Activated CD8-positive, alpha-beta T cell treated with anti-CD3 and anti-CD28 coated beads for 36 hours (primary cell): ENCODE measurements around the gene EXOSC7. TPM values are rescaled to one million over a fixed set of nuclear protein-coding genes. Genes with fewer than 3 reads are reported as not detected.
"Not testable (repeated sequence)": the region's sequence is repeated elsewhere in the genome, so short reads cannot be mapped to it uniquely, and the experiment has no call there.

ENCODE experiments used
- ATAC-seq: fragments of 200-7000 bp; cut with Tn5 transposase; one replicate; pipeline ENCODE4 v1.10.0; 2021; ENCODE audit warnings: mild to moderate bottlenecking, moderate library complexity
- CTCF ChIA-PET: fragments of 350-600 bp; sonication (Branson Sonifier 250); formaldehyde crosslinking; loops from one replicate; lab custom pipeline; 2021; ENCODE audit warnings: antibody characterized with exemption; lab: Charles Lee
- POLR2A ChIA-PET: fragments of 350-600 bp; sonication (Branson Sonifier 250); formaldehyde crosslinking; loops from one replicate; lab custom pipeline; 2021; ENCODE audit warnings: antibody characterized with exemption; lab: Charles Lee
- DNase-seq: peaks from one replicate; pipeline ENCODE4 v3.0.0-alpha.2; 2020
- H3K27ac Mint-ChIP-seq: one replicate; pipeline ENCODE4 v1.8.0; 2021; ENCODE audit warnings: mild to moderate bottlenecking, mixed read lengths
- H3K27me3 Mint-ChIP-seq: one replicate; pipeline ENCODE4 v1.8.0; 2021; ENCODE audit warnings: mixed read lengths
- H3K36me3 Mint-ChIP-seq: one replicate; pipeline ENCODE4 v1.8.0; 2021; ENCODE audit warnings: low read depth, mixed read lengths
- H3K4me1 Mint-ChIP-seq: one replicate; pipeline ENCODE4 v1.8.0; 2021; ENCODE audit warnings: low read depth, mixed read lengths
- H3K4me3 Mint-ChIP-seq: one replicate; pipeline ENCODE4 v1.8.0; 2021; ENCODE audit warnings: mild to moderate bottlenecking, moderate library complexity, mixed read lengths
- H3K9me3 Mint-ChIP-seq: one replicate; pipeline ENCODE4 v1.8.0; 2021; ENCODE audit warnings: mixed read lengths
- intact Hi-C: fragments of 100-400 bp; cut with micrococcal nuclease; formaldehyde crosslinking; loops from one replicate; pipeline ENCODE4 v1.10.0; 2022
- total RNA-seq, 2 experiments: library from RNA; stranded (reverse); gene quantifications; one replicate each; pipeline ENCODE4 v1.2.3, GENCODE V29; 2021
- TF ChIP-seq, protein P1 (sequence below): fragments of 200-600 bp; IDR thresholded peaks from one replicate; pipeline ENCODE4 v1.8.0; 2022; ENCODE audit warnings: antibody characterized with exemption, mild to moderate bottlenecking

The EXOSC7 gene
- total RNA-seq, 2 experiments from 2014 or later, result 79.8 to 80.7 TPM

DNA sequence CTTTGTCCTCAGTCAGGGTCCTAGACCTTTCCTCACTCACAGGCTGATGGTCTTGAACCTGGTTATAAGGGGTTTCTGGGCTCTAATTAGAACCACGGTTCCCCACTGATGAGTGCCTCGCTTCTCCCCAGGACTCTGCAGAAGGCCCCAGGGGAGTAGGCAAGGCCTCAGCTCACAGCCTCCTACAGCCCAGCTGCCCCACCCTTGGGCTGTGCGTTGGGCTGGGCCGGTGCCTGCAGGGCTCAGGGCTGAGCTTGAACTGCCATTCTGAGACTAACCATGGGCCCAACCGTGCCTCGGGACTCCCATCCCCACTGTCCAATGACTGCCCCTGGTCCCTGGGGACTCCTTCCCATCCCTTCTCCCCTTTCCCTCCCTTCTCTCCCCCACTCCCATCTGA, 75.6 kb downstream of the EXOSC7 start:
- H3K9me3 Mint-ChIP-seq, result no peaks in the 10 kb centered on the region
- DNase-seq (no peak), ATAC-seq (no peak)
- intact Hi-C loops, result no loop called here
- peaks cover 16% of the 10 kb centered on the region for H3K27me3 Mint-ChIP-seq
- H3K4me3 Mint-ChIP-seq, result no peak overlapping the region
- H3K36me3 Mint-ChIP-seq, result no peaks in the 10 kb centered on the region
- peaks cover 6% of the 10 kb centered on the region for H3K4me1 Mint-ChIP-seq
- CTCF ChIA-PET, result interaction anchor here (1.3 kb wide), 1 partner anchor 13 kb away, joined by 4 read pairs; no protein-coding TSS in a partner anchor
- H3K27ac Mint-ChIP-seq, result no peak overlapping the region
- TF ChIP-seq, protein P1, sequence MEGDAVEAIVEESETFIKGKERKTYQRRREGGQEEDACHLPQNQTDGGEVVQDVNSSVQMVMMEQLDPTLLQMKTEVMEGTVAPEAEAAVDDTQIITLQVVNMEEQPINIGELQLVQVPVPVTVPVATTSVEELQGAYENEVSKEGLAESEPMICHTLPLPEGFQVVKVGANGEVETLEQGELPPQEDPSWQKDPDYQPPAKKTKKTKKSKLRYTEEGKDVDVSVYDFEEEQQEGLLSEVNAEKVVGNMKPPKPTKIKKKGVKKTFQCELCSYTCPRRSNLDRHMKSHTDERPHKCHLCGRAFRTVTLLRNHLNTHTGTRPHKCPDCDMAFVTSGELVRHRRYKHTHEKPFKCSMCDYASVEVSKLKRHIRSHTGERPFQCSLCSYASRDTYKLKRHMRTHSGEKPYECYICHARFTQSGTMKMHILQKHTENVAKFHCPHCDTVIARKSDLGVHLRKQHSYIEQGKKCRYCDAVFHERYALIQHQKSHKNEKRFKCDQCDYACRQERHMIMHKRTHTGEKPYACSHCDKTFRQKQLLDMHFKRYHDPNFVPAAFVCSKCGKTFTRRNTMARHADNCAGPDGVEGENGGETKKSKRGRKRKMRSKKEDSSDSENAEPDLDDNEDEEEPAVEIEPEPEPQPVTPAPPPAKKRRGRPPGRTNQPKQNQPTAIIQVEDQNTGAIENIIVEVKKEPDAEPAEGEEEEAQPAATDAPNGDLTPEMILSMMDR, result no peak
- POLR2A ChIA-PET, result no interaction called here

DNA sequence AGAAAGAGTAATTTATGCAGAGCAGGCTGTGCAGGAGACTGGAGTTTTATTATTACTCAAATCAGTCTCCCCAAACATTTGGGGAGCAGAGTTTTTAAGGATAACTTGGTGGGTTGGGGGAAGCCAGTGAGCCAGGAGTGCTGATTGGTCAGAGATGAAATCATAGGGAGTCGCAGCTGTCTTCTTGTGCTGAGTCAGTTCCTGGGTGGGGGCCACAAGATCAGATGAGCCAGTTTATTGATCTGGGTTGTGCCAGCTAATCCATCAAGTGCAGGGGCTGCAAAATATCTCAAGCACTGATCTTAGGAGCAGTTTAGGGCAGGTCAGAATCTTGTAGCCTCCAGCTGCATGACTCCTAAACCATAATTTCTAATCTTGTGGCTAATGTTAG, 77.8 kb downstream of the EXOSC7 start:
- H3K27ac Mint-ChIP-seq, H3K36me3 Mint-ChIP-seq, DNase-seq, intact Hi-C loops, POLR2A ChIA-PET, ATAC-seq, H3K9me3 Mint-ChIP-seq, H3K4me3 Mint-ChIP-seq: not testable (repeated sequence)
- Mint-ChIP-seq H3K4me1 (peaks cover 14% of the 10 kb centered on the region), H3K27me3 (peaks cover 18% of the 10 kb centered on the region)
- CTCF ChIA-PET, result interaction anchor here (3.5 to 6.4 kb wide), 2 partner anchors 10 to 15 kb away, joined by 17 to 66 read pairs; no protein-coding TSS in a partner anchor

GRCh38 chr3:45054196-45054857, 78.3 kb downstream of the EXOSC7 start:
- H3K27ac Mint-ChIP-seq, result no peak overlapping the region
- H3K4me3 Mint-ChIP-seq, result no peak overlapping the region
- peaks cover 14% of the 10 kb centered on the region for H3K4me1 Mint-ChIP-seq
- DNase-seq (peak; percentile 13), ATAC-seq (no peak)
- ChIA-PET POLR2A (no interaction called here), CTCF (interaction anchor here (1.7 to 6.4 kb wide), 4 partner anchors 11 to 127 kb away, joined by 4 to 66 read pairs (median 12); no protein-coding TSS in a partner anchor)
- H3K27me3 Mint-ChIP-seq, result peaks cover 14% of the 10 kb centered on the region
- no peaks in the 10 kb centered on the region for H3K9me3 Mint-ChIP-seq
- H3K36me3 Mint-ChIP-seq, result no peaks in the 10 kb centered on the region
- TF ChIP-seq, protein P1, result no peak
- intact Hi-C loops, result no loop called here

GRCh38 chr3:45055032-45055410, 79.0 kb downstream of the EXOSC7 start:
- Mint-ChIP-seq H3K4me1 (peaks cover 14% of the 10 kb centered on the region), H3K4me3 (no peak overlapping the region), H3K27me3 (peaks cover 12% of the 10 kb centered on the region), H3K27ac (no peak overlapping the region), H3K36me3 (no peaks in the 10 kb centered on the region), H3K9me3 (no peaks in the 10 kb centered on the region)
- TF ChIP-seq, protein P1, result no peak
- ChIA-PET POLR2A (interaction anchor here (0.8 kb wide), 1 partner anchor 141 kb away, joined by 4 read pairs; no protein-coding TSS in a partner anchor), CTCF (interaction anchor here (1.2 to 6.4 kb wide), 6 partner anchors 10 to 155 kb away, joined by 4 to 66 read pairs (median 8); no protein-coding TSS in a partner anchor)
- no peak for ATAC-seq
- DNase-seq, result no peak
- intact Hi-C loops, result no loop called here

DNA sequence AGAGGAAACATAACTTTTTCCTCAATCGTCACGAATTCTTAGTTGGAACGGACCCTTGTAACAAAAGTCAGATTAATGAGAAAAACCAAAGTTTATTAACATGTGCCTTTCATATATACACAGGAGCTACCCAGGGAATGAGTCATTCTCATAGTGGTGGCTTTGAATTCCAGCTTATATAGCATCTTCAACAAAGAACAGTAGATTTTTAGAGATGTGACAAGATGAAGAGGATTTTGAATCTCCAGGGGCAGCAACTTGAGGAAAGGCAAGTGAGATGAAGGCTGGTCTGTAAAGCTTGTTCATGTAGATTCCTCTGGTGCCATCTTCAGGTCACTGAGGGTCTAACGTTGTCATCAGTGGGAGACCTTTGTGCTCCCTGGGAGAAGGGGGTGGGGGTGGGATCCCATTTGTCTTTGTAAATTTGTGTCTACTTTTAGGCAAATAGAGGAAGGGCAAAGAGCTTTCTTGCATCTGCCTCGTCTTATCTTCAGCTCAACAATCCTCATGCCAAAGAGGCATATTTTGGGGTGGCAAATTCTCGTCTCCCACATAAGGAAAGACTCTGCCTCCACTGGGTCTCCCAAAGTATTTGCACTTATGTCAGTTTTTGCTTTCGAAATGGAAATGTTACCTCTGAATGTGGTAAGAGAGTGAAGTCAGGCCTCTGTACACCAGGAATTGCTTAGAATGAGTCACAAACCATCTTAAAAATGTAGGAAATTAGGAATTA, 79.5 kb downstream of the EXOSC7 start:
- H3K36me3 Mint-ChIP-seq, result no peaks in the 10 kb centered on the region
- TF ChIP-seq, protein P1, result peak; percentile 34
- H3K4me1 Mint-ChIP-seq, result peaks cover 14% of the 10 kb centered on the region
- H3K27me3 Mint-ChIP-seq, result peaks cover 11% of the 10 kb centered on the region
- no peak overlapping the region for H3K4me3 Mint-ChIP-seq
- H3K27ac Mint-ChIP-seq, result no peak overlapping the region
- ATAC-seq (peak; percentile 39), DNase-seq (peak; percentile 42)
- intact Hi-C loops, result no loop called here
- no peaks in the 10 kb centered on the region for H3K9me3 Mint-ChIP-seq
- CTCF ChIA-PET, result interaction anchor here (1.2 to 6.4 kb wide), 7 partner anchors 9 to 155 kb away, joined by 4 to 66 read pairs (median 8); no protein-coding TSS in a partner anchor
- POLR2A ChIA-PET, result interaction anchor here (0.8 kb wide), 1 partner anchor 141 kb away, joined by 4 read pairs; no protein-coding TSS in a partner anchor
